A549 (cell line): ENCODE measurements around the gene GSE1. TPM values are rescaled to one million over a fixed set of nuclear protein-coding genes. Genes with fewer than 3 reads are reported as not detected.

ENCODE experiments used
- ATAC-seq, 2 experiments: fragments of 200-7000 bp in 1 of 2; fragments of >200 bp in 1 of 2; cut with Nextera tagmentation in 1 of 2; cut with Tn5 transposase in 1 of 2; 3 replicates each; pipeline versions ENCODE4 v1.8.0 to v1.9.1; 2018 to 2020; ENCODE audit warnings: mild to moderate bottlenecking in 1 of 2, moderate library complexity in 1 of 2
- CTCF ChIA-PET: fragments of 300-600 bp; sonication (Branson Sonifier 250); formaldehyde crosslinking; extraction: SDS; loops from one replicate; lab custom pipeline; 2021; ENCODE audit warnings: antibody characterized with exemption, inconsistent platforms; lab: Yijun Ruan, JAX
- POLR2A ChIA-PET: fragments of 350-600 bp; formaldehyde crosslinking; extraction: SDS; loops from one replicate; lab custom pipeline; 2021; ENCODE audit warnings: antibody characterized with exemption, inconsistent platforms; lab: Yijun Ruan, JAX
- DNase-seq, 2 experiments: peaks; one replicate each; pipeline versions ENCODE4 v3.0.0 to v3.0.0-alpha.2; 2011 to 2016; ENCODE audit warnings: low read depth in 1 of 2, low spot score in 1 of 2
- FAIRE-seq: peaks from 2 replicates; lab custom pipeline; 2011; peaks lifted over from hg19 to GRCh38; lab: Jason Lieb, UNC
- H3K27ac ChIP-seq, 2 experiments: fragments of >200 bp; sonication (Bioruptor Twin); formaldehyde crosslinking; 3 replicates each; pipeline ENCODE4 v1.5.1; 2016 to 2017
- H3K4me1 ChIP-seq: fragments of >200 bp; sonication (Bioruptor Twin); formaldehyde crosslinking; 3 replicates; pipeline ENCODE4 v1.6.1; 2016
- H3K4me2 ChIP-seq: fragments of >200 bp; sonication (Bioruptor Twin); formaldehyde crosslinking; 3 replicates; pipeline ENCODE4 v1.6.1; 2016
- H3K4me3 ChIP-seq: fragments of >200 bp; sonication (Bioruptor Twin); formaldehyde crosslinking; 3 replicates; pipeline ENCODE4 v1.5.1; 2016
- H3K9me3 ChIP-seq: fragments of >200 bp; sonication (Bioruptor Twin); formaldehyde crosslinking; 3 replicates; pipeline ENCODE4 v1.6.1; 2016
- ATOH8 ChIP-seq: fragments of 250-450 bp; sonication (Bioruptor Pico); IDR thresholded peaks from 2 replicates; pipeline ENCODE4 v1.5.0; 2020; ENCODE audit warnings: low read depth, mild to moderate bottlenecking, moderate library complexity
- BHLHE40 ChIP-seq: IDR thresholded peaks from 2 replicates; pipeline ENCODE4 v1.6.1; 2012; ENCODE audit warnings: low read depth, low read length, inconsistent platforms
- CBX8 ChIP-seq: fragments of 200-600 bp; sonication (generic); IDR thresholded peaks from 2 replicates; pipeline ENCODE4 v1.6.1; 2016
- CHD2 ChIP-seq: fragments of 150-350 bp; IDR thresholded peaks from 2 replicates; pipeline ENCODE4 v1.6.1; 2014; ENCODE audit warnings: low read length; ENCODE audit not compliant: partially characterized antibody
- EHMT2 ChIP-seq: fragments of 200-600 bp; sonication (generic); IDR thresholded peaks from 2 replicates; pipeline ENCODE4 v1.6.1; 2016; ENCODE audit warnings: antibody characterized with exemption, low read depth, mild to moderate bottlenecking, moderate library complexity
- ELK1 ChIP-seq: fragments of 150-350 bp; IDR thresholded peaks from 2 replicates; pipeline ENCODE4 v1.6.1; 2014; ENCODE audit warnings: low read depth, mild to moderate bottlenecking, low read length
- EP300 ChIP-seq, 2 experiments: fragments of >200 bp; sonication (Bioruptor Twin); formaldehyde crosslinking; IDR thresholded peaks; 2 replicates in 1 of 2; 3 replicates in 1 of 2; pipeline ENCODE4 v1.6.1; 2016 to 2017
- ESRRA ChIP-seq: fragments of 150-350 bp; IDR thresholded peaks from 2 replicates; pipeline ENCODE4 v1.6.1; 2014; ENCODE audit warnings: mild to moderate bottlenecking, low read length, borderline replicate concordance
- GATA3 ChIP-seq: IDR thresholded peaks from 2 replicates; pipeline ENCODE4 v1.6.1; 2012; ENCODE audit warnings: borderline replicate concordance
- HOXB13 ChIP-seq: fragments of 250-450 bp; sonication (Bioruptor Pico); IDR thresholded peaks from 2 replicates; pipeline ENCODE4 v1.5.0; 2020; ENCODE audit warnings: low read depth, mild to moderate bottlenecking, moderate library complexity
- MAX ChIP-seq: IDR thresholded peaks from 2 replicates; pipeline ENCODE4 v1.6.1; 2012
- MAZ ChIP-seq: fragments of 150-350 bp; IDR thresholded peaks from 2 replicates; pipeline ENCODE4 v1.6.1; 2014; ENCODE audit warnings: antibody characterized with exemption, low read depth, low read length, borderline replicate concordance
- PBX3 ChIP-seq: IDR thresholded peaks from 2 replicates; pipeline ENCODE4 v1.6.1; 2012
- POLR2A ChIP-seq: IDR thresholded peaks from 2 replicates; pipeline ENCODE4 v1.6.1; 2012; ENCODE audit warnings: mild to moderate bottlenecking, low read length
- REST ChIP-seq: fragments of 200-600 bp; sonication (generic); IDR thresholded peaks from 2 replicates; pipeline ENCODE4 v1.6.1; 2016; ENCODE audit warnings: antibody characterized with exemption, mild to moderate bottlenecking, moderate library complexity
- RFX5 ChIP-seq: fragments of 450-650 bp; IDR thresholded peaks from 2 replicates; pipeline ENCODE4 v1.7.1; 2014; ENCODE audit warnings: antibody characterized with exemption, mild to moderate bottlenecking, moderate library complexity
- SMC3 ChIP-seq: fragments of >200 bp; sonication (Bioruptor Twin); formaldehyde crosslinking; IDR thresholded peaks from 3 replicates; pipeline ENCODE4 v1.6.1; 2018; ENCODE audit warnings: inconsistent platforms
- ZC3H11A ChIP-seq: fragments of 450-650 bp; IDR thresholded peaks from 2 replicates; pipeline ENCODE4 v1.6.1; 2014; ENCODE audit warnings: antibody characterized with exemption, mild to moderate bottlenecking
- WGBS: methylation state at CpG from one replicate; pipeline ENCODE4 v1.1.6; 2017; ENCODE audit errors: missing lambda C conversion rate; 5-methylcytosine and 5-hydroxymethylcytosine counted together
- polyA plus RNA-seq, 4 experiments: library from polyadenylated mRNA; depleted of rRNA in 3 of 4; stranded (reverse); fragments of >200 nt; fragmentation: RNase III in 1 of 4; extraction: RNeasy Plus Mini Kit Qiagen cat#74134 plus additional on column Dnase treatment in 1 of 4; gene quantifications; 2 replicates in 3 of 4; 3 replicates in 1 of 4; pipeline ENCODE4 v1.2.3, GENCODE V29; 2011 to 2017

Gene GSE1
- polyA plus RNA-seq, 2 of the 4 experiments (the other 2 are of a cell fraction): 20.7 to 24.3 TPM

- TF ChIP-seq MAX: no peak
- no peak for TF ChIP-seq SMC3
- no peak for TF ChIP-seq ZC3H11A
- TF ChIP-seq REST: no peak
- no peak for TF ChIP-seq BHLHE40
- no peak for TF ChIP-seq MAZ
These were observed 25.2 kb upstream of the GSE1 start (continued) for GRCh38 chr16:85587762-85588556.

- FAIRE-seq: no peak
- ChIA-PET POLR2A (no interaction called here), CTCF (interaction anchor here (0.8 to 1.7 kb wide), 3 partner anchors 21 to 167 kb away, joined by 3 to 4 read pairs (median 3); no protein-coding TSS in a partner anchor)
- Histone ChIP-seq H3K27ac (no peak overlapping the region), H3K4me3 (no peak overlapping the region), H3K4me2 (no peak overlapping the region), H3K4me1 (no peaks in the 10 kb centered on the region), H3K9me3 (no peaks in the 10 kb centered on the region)
- DNase-seq: no peak
- TF ChIP-seq EHMT2 (no peak), CBX8 (no peak), ATOH8 (CRISPR knock-in tag) (no peak), GATA3 (no peak), ELK1 (no peak), HOXB13 (CRISPR knock-in tag) (no peak), RFX5 (no peak), PBX3 (no peak), CHD2 (no peak), ESRRA (no peak), EP300 (IDR thresholded peaks at IDR 0.05) (no peak), POLR2A (no peak)
- ATAC-seq: no peak
- 85% methylated on average over 18 of the region's 27 CpGs for WGBS
These were observed 24.3 kb upstream of the GSE1 start for GRCh38 chr16:85588562-85589503.
